OCI-LY3 (cell line): Measurements from ENCODE around the gene GPM6B.

ENCODE experiments used
- CTCF ChIP-seq: fragments of 200-600, 300-600 bp; sonication (generic); IDR thresholded peaks from 2 replicates; pipeline ENCODE4 v1.5.1; 2014; ENCODE audit warnings: antibody characterized with exemption, low read length, low read depth
- EZH2phosphoT487 ChIP-seq: fragments of 200-600 bp; shearing (Covaris generic); IDR thresholded peaks from 2 replicates; pipeline ENCODE4 v1.6.1; 2018; ENCODE audit warnings: antibody characterized with exemption, mixed run types, low read depth

- no peak for TF ChIP-seq CTCF
- no peak for TF ChIP-seq EZH2phosphoT487
Observed at GRCh38 chrX:13794417-13794816, 22.5 kb downstream of the GPM6B start.
